22Rv1 (cell line): ENCODE results near the gene LSS.

Source experiments
- ZFX ChIP-seq: fragments of 450-650 bp; IDR thresholded peaks from 2 replicates; pipeline ENCODE4 v1.6.1; 2017; ENCODE audit warnings: antibody characterized with exemption, borderline replicate concordance
- TF ChIP-seq, protein P1 (sequence below): fragments of 450-650 bp; IDR thresholded peaks from 2 replicates; pipeline ENCODE4 v1.5.1; 2017; ENCODE audit warnings: mild to moderate bottlenecking

DNA sequence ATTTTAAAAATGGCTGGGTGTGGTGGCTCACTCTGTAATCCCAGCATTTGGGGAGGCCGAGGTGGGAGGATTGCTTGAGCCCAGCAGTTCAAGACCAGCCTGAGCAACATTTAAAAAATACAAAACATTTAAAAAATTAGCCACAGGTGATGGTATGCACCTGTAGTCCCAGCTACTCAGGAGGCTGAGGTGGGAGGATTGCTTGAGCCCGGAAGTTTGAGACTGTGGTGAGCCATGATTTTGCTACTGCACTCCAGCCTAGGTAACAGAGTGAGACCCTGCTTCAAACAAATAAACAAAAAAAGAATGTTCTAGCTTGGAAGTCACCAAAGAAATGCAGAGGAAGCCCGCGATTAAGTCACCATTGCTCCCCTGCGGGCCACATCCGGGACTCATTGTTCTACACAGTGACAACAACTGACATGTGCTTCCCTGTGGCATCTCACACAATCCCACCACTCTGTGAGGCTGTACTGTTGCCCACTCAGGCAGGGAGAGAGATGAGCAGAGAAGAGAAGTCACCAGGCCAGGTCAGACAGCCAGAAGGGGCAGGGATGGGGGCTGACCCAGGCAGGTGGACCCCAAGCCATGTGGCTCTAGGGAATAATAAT, 25.9 kb downstream of the LSS start:
- TF ChIP-seq, protein P1, sequence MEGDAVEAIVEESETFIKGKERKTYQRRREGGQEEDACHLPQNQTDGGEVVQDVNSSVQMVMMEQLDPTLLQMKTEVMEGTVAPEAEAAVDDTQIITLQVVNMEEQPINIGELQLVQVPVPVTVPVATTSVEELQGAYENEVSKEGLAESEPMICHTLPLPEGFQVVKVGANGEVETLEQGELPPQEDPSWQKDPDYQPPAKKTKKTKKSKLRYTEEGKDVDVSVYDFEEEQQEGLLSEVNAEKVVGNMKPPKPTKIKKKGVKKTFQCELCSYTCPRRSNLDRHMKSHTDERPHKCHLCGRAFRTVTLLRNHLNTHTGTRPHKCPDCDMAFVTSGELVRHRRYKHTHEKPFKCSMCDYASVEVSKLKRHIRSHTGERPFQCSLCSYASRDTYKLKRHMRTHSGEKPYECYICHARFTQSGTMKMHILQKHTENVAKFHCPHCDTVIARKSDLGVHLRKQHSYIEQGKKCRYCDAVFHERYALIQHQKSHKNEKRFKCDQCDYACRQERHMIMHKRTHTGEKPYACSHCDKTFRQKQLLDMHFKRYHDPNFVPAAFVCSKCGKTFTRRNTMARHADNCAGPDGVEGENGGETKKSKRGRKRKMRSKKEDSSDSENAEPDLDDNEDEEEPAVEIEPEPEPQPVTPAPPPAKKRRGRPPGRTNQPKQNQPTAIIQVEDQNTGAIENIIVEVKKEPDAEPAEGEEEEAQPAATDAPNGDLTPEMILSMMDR = no peak
- no peak for TF ChIP-seq ZFX
